Duodenal mucosa (tissue), 2 donors: ENCODE data around the gene PKMYT1.

Experiments used
- H3K27ac ChIP-seq: one replicate; pipeline ENCODE4 v1.7.0; 2013; ENCODE audit warnings: low read depth, low read length
- H3K27me3 ChIP-seq, 2 donors: one replicate each; pipeline ENCODE4 v1.7.0; 2013; ENCODE audit warnings: low read length in 2 of 2, control low read depth in 1 of 2; ENCODE audit not compliant: insufficient read depth in 2 of 2, control insufficient read depth in 1 of 2
- H3K36me3 ChIP-seq, 2 donors: one replicate each; pipeline ENCODE4 v1.7.0; 2013; ENCODE audit warnings: low read length in 2 of 2, control low read depth in 1 of 2; ENCODE audit not compliant: insufficient read depth in 2 of 2, control insufficient read depth in 1 of 2
- H3K4me1 ChIP-seq, 2 donors: one replicate each; pipeline ENCODE4 v1.7.0; 2013; ENCODE audit warnings: low read length in 2 of 2, control low read depth in 1 of 2; ENCODE audit not compliant: insufficient read depth in 2 of 2, control insufficient read depth in 1 of 2
- H3K4me3 ChIP-seq, 2 donors: one replicate each; pipeline ENCODE4 v1.7.0; 2013; ENCODE audit warnings: low read length in 2 of 2, low read depth in 1 of 2
- H3K9ac ChIP-seq, 2 donors: one replicate each; pipeline ENCODE4 v1.7.0; 2013; ENCODE audit warnings: low read length in 2 of 2, low read depth in 1 of 2
- H3K9me3 ChIP-seq, 2 donors: one replicate each; pipeline ENCODE4 v1.7.0; 2013; ENCODE audit warnings: low read length in 2 of 2, control low read depth in 1 of 2; ENCODE audit not compliant: control insufficient read depth in 1 of 2

PKMYT1 gene

GRCh38 chr16:2925951-2926649 lies 54.1 kb downstream of the PKMYT1 start:
- Histone ChIP-seq H3K27me3 (no peaks in the 10 kb centered on the region), H3K27ac (no peak overlapping the region), H3K9ac (no peak overlapping the region), H3K9me3 (no peaks in the 10 kb centered on the region), H3K36me3 (peaks cover 0 to 17% of the 10 kb centered on the region in 2 donors), H3K4me1 (peaks cover 0 to 4% of the 10 kb centered on the region in 2 donors), H3K4me3 (no peak overlapping the region)

GRCh38 chr16:2924901-2925755 lies 55.1 kb downstream of the PKMYT1 start:
- H3K36me3 ChIP-seq = peaks cover 0 to 13% of the 10 kb centered on the region in 2 donors
- H3K4me3 ChIP-seq = no peak overlapping the region
- no peaks in the 10 kb centered on the region for H3K27me3 ChIP-seq
- H3K9me3 ChIP-seq = no peaks in the 10 kb centered on the region
- no peak overlapping the region for H3K9ac ChIP-seq
- H3K27ac ChIP-seq = no peak overlapping the region
- H3K4me1 ChIP-seq = peaks cover 0 to 4% of the 10 kb centered on the region in 2 donors

GRCh38 chr16:2923481-2923880 lies 56.8 kb downstream of the PKMYT1 start:
- no peaks in the 10 kb centered on the region for H3K27me3 ChIP-seq
- no peak overlapping the region for H3K9ac ChIP-seq
- no peak overlapping the region for H3K4me3 ChIP-seq
- no peaks in the 10 kb centered on the region for H3K9me3 ChIP-seq
- peaks cover 0 to 7% of the 10 kb centered on the region in 2 donors for H3K36me3 ChIP-seq
- H3K4me1 ChIP-seq = peaks cover 0 to 4% of the 10 kb centered on the region in 2 donors
- no peak overlapping the region for H3K27ac ChIP-seq
